Daoy (cell line): ENCODE results near the gene AGBL3. TPM values are rescaled to one million over a fixed set of nuclear protein-coding genes. Genes with fewer than 3 reads are reported as not detected.

Experiments
- total RNA-seq: library from RNA; depleted of rRNA; stranded (reverse); fragments of >200 nt; shearing (Covaris generic); gene quantifications from 2 replicates; pipeline ENCODE4 v1.2.3, GENCODE V29; 2014; rRNA removed

Gene AGBL3
- total RNA-seq, 1 experiment from 2014 or later = 3.3 TPM

Other genes starting within 250 kb of the AGBL3 start
- 284 and 285 TPM in 2 replicates for gene CALD1, start 206.9 kb upstream of the AGBL3 start, total RNA-seq
- 0.48 and 1.2 TPM in 2 replicates for gene TMEM140, start 161.6 kb downstream of the AGBL3 start, total RNA-seq
- 54.7 and 58.7 TPM in 2 replicates for gene CYREN, start 184.2 kb downstream of the AGBL3 start, total RNA-seq
- 3.7 and 16.8 TPM in 2 replicates for gene WDR91, start 225.0 kb downstream of the AGBL3 start, total RNA-seq
- not detected in 2 replicates for gene STRA8, start 247.3 kb downstream of the AGBL3 start, total RNA-seq